Thyroid gland (tissue), 4 donors: Measurements from ENCODE around the gene GPC5.

Source experiments
- CTCF ChIP-seq, 6 experiments: fragments of 200-600 bp in 3 of 6; fragments of 450-650 bp in 3 of 6; sonication (generic) in 3 of 6; IDR thresholded peaks; one replicate each; pipeline ENCODE4 v1.5.1; 2016 to 2019; ENCODE audit warnings: antibody characterized with exemption in 6 of 6, mild to moderate bottlenecking in 2 of 6, inconsistent platforms in 1 of 6, moderate library complexity in 1 of 6
- POLR2A ChIP-seq, 2 donors: fragments of 450-650 bp; IDR thresholded peaks; one replicate each; pipeline ENCODE4 v1.6.1; 2017; ENCODE audit warnings: antibody characterized with exemption in 2 of 2, mild to moderate bottlenecking in 2 of 2, moderate library complexity in 1 of 2

- no peak for TF ChIP-seq CTCF (IDR thresholded peaks at IDR 0.05)
- no peak for TF ChIP-seq POLR2A (IDR thresholded peaks at IDR 0.05)
Observed at GRCh38 chr13:91922969-91923592, 524.7 kb downstream of the GPC5 start.
